Right ventricle myocardium superior (tissue), 1 donor: ENCODE measurements around the gene FUT7. TPM values are rescaled to one million over a fixed set of nuclear protein-coding genes. Genes with fewer than 3 reads are reported as not detected.

Experiments
- ATAC-seq: fragments of 200-7000 bp; cut with Tn5 transposase; one replicate; pipeline ENCODE4 v1.9.1; 2020; ENCODE audit warnings: mild to moderate bottlenecking; ENCODE audit not compliant: poor library complexity
- DNase-seq: peaks from one replicate; pipeline ENCODE4 v3.0.0-alpha.2; 2020
- intact Hi-C: fragments of 100-400 bp; cut with DNase I; formaldehyde crosslinking; loops from one replicate; pipeline ENCODE4 v1.11.2; 2022
- total RNA-seq: library from RNA; stranded (reverse); fragmentation: NEBNext Ultra II Directional; extraction: Animal tissue kit (Norgen Biotek cat#: 25700); gene quantifications from one replicate; pipeline ENCODE4 v1.2.1, GENCODE V29; 2021
- donor health status: DM: no; HTN: yes; CAD: no; lungs with severe emphysema.

Gene FUT7
- total RNA-seq, 1 donor from 2014 or later = not detected

DNA sequence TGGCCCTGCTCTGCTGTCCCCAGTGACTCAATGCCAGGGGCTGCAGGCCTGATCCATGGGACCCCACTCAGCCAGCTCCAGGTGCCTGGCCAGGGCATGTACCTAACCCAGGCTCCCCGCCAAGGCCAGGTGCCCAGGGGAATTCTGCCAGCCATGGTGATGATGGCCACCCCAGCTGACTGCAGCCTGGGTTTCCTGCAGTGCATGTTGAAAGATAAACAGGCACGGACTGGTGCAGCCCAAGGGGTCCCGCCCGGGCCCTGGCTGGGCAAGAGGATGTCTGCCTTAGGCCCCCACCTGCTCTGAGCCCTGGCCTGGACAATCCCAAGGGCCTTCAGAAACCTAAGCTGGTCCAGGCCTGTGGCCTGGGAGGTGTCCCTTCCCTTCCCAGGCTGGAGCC lies 5.1 kb downstream of the FUT7 start:
- DNase-seq (no peak), ATAC-seq (no peak)
- intact Hi-C loops = no loop called here

GRCh38 chr9:137026384-137026783 lies 5.5 kb downstream of the FUT7 start:
- intact Hi-C loops = no loop called here
- no peak for DNase-seq
- ATAC-seq = no peak

DNA sequence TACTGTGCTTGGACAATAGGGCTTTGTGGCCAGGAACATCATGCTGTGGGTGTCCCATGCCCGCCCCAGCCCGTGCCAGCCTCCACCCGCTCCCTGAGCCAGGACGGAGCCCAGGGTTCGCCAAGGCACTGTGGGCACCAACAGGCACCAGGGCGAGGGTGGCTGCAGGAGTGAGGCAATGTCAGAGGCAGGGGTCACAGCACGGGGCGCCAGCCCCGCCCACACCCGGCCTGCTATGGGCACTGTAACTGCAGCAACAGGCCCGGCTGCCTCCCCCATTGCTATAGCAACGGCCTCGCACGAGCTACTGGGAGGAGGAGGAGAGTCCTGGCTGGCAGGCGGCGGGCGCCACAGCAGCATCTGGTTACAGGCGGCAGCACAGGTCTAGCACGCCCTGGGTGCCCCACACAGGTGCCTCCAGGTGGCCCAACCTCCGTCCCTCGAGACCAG lies 6.3 kb downstream of the FUT7 start:
- intact Hi-C loops = no loop called here
- no peak for ATAC-seq

GRCh38 chr9:137023583-137023991 lies 8.3 kb downstream of the FUT7 start:
- no peak for ATAC-seq
- no peak for DNase-seq
- intact Hi-C loops = no loop called here

More for the DNA sequence above, 6.3 kb downstream of the FUT7 start:
- peak; percentile 64 for DNase-seq

GRCh38 chr9:137023157-137023556 lies 8.7 kb downstream of the FUT7 start:
- no peak for ATAC-seq
- intact Hi-C loops = no loop called here

DNA sequence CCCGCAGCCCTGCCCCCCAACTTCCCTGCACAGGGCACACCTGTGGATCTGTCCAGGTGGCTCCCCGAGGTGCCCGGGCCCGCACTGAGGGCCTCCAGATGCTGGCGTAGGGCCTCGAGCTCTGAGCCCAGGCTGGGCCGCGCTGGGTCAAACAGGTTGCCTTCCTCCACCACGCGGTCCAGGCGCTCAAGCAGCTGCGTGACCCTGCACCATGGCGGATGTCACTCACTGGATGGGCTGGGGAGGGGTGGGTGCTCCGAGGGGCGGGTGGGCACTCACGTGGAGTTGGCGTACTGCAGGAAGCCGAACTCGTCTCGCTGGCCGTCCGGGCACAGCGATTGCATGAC lies 9.3 kb downstream of the FUT7 start:
- intact Hi-C loops = no loop called here
- ATAC-seq (no peak), DNase-seq (no peak)

More at GRCh38 chr9:137023157-137023556, 8.7 kb downstream of the FUT7 start:
- no peak for DNase-seq

DNA sequence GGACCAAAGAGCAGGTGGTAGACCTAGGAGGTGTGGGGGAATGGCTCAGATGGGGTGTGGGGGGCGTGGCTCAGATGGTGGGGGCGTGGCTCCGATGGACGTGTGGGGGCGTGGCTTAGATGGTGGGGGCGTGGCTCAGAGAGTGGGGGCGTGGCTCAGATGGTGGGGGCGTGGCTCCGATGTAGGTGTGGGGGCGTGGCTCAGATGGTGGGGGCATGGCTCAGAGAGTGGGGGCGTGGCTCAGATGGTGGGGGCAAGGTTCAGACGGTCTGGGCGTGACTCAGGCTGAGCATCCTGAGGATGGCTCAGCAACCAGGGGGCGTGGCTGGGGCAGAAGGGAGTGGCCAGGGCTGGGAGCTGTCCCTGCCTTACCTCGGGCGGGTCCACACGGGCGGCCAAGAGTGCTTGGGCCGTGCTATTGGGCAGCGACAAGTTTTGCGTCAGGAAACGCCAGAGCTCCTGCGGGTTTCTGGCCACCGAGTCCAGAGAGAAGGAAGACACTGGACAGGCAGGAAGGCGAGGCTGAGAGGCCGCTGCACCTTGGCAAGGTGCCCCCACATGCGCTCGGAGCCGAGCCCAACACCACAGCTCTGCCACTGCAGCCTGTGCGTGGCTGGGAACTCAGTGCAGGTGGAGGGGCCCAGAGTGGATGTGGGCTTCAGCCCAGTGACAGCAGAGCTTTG lies 9.8 kb downstream of the FUT7 start:
- ATAC-seq (peak; percentile 39), DNase-seq (no peak)
- intact Hi-C loops = no loop called here

DNA sequence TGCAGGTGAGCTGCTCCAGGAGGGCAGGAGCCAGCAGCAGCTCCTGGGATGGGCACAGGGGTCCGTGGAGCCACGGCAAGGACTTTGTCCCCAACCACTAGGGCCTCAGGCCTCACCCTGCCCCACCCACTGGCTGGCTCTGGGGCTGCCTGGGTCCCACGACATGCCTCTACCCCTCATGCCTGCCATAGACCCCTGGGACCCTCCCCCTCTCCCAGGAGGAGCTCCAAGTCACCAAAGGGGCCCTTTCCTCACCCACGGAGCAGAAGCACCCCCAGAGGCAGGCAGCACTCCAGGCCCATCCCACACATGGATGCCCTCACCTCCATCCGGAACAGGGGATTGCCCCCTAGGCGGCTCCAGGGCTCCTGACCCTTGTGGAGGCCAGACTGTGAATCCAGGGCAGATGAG lies 10.3 kb downstream of the FUT7 start:
- intact Hi-C loops = no loop called here
- ATAC-seq = no peak

GRCh38 chr9:137020771-137021567 lies 10.9 kb downstream of the FUT7 start:
- intact Hi-C loops = no loop called here
- ATAC-seq = no peak
- no peak for DNase-seq

More for the DNA sequence above, 10.3 kb downstream of the FUT7 start:
- DNase-seq = no peak

- no peak for DNase-seq
- no peak for ATAC-seq
- intact Hi-C loops = no loop called here
These were observed 11.8 kb downstream of the FUT7 start for GRCh38 chr9:137019891-137020683.

GRCh38 chr9:137018761-137019559 lies 12.9 kb downstream of the FUT7 start:
- intact Hi-C loops = no loop called here
- no peak for ATAC-seq
- DNase-seq = no peak

- no peak for ATAC-seq
- no peak for DNase-seq
- intact Hi-C loops = no loop called here
These were observed 13.9 kb downstream of the FUT7 start for GRCh38 chr9:137017791-137018497.

DNA sequence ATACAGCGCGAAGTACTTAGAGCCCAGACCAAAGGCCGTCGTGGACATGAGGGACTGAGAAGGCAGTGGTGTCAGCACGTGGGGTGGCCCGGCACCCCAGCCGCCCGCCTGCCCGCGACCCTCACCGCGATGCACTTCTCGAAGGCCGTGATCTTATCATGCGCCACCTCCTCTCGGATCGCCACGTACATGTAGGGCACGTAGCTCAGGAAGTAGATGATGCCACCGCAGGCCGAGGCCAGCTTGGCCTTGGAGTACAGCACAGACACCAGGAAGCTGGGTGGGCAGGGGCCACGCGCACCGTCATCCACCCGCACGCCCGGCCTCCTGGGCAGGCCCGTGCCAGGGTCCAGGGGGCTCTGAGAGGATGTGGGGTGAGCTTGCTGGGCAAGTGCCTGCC lies 14.8 kb downstream of the FUT7 start:
- DNase-seq (no peak), ATAC-seq (no peak)
- intact Hi-C loops = no loop called here

- intact Hi-C loops = no loop called here
- DNase-seq = no peak
- ATAC-seq = no peak
These were observed 15.5 kb downstream of the FUT7 start for GRCh38 chr9:137016436-137016835.

DNA sequence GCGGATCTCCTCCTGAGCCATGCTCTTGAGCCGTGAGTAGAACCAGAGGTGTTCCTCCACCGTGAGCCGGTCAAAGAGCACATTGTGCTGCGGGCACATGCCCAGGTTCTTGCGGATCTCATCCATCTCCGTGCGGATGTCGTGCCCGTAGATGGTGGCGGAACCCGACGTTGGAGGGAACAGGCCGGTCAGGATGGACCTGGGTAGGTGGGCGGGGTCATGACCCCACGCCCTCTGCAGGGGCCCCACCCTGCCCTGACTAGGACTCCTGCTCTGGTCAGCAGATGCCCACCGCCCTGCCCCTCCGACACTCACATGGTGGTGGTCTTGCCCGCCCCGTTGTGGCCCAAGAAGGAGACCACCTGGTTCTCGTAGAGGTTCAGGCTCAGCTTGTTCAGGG lies 15.9 kb downstream of the FUT7 start:
- intact Hi-C loops = no loop called here
- ATAC-seq (no peak), DNase-seq (no peak)

GRCh38 chr9:137015540-137015930 lies 16.4 kb downstream of the FUT7 start:
- no peak for ATAC-seq
- DNase-seq = no peak
- intact Hi-C loops = no loop called here

- intact Hi-C loops = no loop called here
- DNase-seq (no peak), ATAC-seq (no peak)
These were observed 16.9 kb downstream of the FUT7 start for GRCh38 chr9:137014776-137015539.
